Prostate gland (tissue), 2 donors: ENCODE results near the gene TEKT1. TPM values are rescaled to one million over a fixed set of nuclear protein-coding genes. Genes with fewer than 3 reads are reported as not detected.

Source experiments
- DNase-seq: peaks from one replicate; pipeline ENCODE4 v3.0.0-alpha.2; 2019; ENCODE audit warnings: low spot score
- H3K27ac ChIP-seq, 2 donors: fragments of 200-600 bp; sonication (generic); 2 replicates each; pipeline ENCODE4 v1.5.1; 2017 to 2019
- H3K27me3 ChIP-seq: fragments of 200-600 bp; sonication (generic); replicated peaks from 2 replicates; pipeline ENCODE4 v1.5.1; 2019; ENCODE audit not compliant: insufficient read depth
- H3K36me3 ChIP-seq, 2 donors: fragments of 200-600 bp; sonication (generic); 1 replicate in 1 of 2; 2 replicates in 1 of 2; pipeline versions ENCODE4 v1.5.1 to v1.8.1; 2017 to 2019
- H3K4me1 ChIP-seq: fragments of 200-600 bp; sonication (generic); replicated peaks from 2 replicates; pipeline ENCODE4 v1.5.1; 2019
- H3K4me3 ChIP-seq, 2 donors: fragments of 200-600 bp; sonication (generic); 2 replicates each; pipeline ENCODE4 v1.5.1; 2017 to 2019
- H3K9me3 ChIP-seq: fragments of 200-600 bp; sonication (generic); 2 replicates; pipeline ENCODE4 v1.5.1; 2017
- POLR2A ChIP-seq: fragments of 450-650 bp; IDR thresholded peaks from one replicate; pipeline ENCODE4 v1.6.1; 2016; ENCODE audit warnings: antibody characterized with exemption, mild to moderate bottlenecking
- POLR2AphosphoS5 ChIP-seq: sonication (generic); formaldehyde crosslinking; IDR thresholded peaks from one replicate; pipeline ENCODE4 v1.6.1; 2017; ENCODE audit warnings: antibody characterized with exemption
- WGBS: methylation state at CpG from one replicate; pipeline ENCODE4 v1.1.5; 2018; 5-methylcytosine and 5-hydroxymethylcytosine counted together
- intact Hi-C: fragments of 100-400 bp; cut with DNase I; formaldehyde crosslinking; loops from one replicate; pipeline ENCODE4 v1.14.2; 2022
- total RNA-seq, 2 donors: library from RNA; depleted of rRNA; stranded (reverse); fragments of >200 nt; gene quantifications; one replicate each; pipeline ENCODE4 v1.1.0, GENCODE V29; 2016
- TF ChIP-seq, protein P1 (sequence below), 4 experiments: fragments of 200-600 bp in 2 of 4; fragments of 450-650 bp in 2 of 4; sonication (generic) in 2 of 4; IDR thresholded peaks; 1 replicate in 3 of 4; 2 replicates in 1 of 4; pipeline ENCODE4 v1.5.1; 2016 to 2019; ENCODE audit warnings: antibody characterized with exemption in 4 of 4, mild to moderate bottlenecking in 2 of 4, moderate library complexity in 2 of 4

Gene TEKT1
- total RNA-seq, 2 donors from 2014 or later = 1.4 TPM; not detected in 1

DNA sequence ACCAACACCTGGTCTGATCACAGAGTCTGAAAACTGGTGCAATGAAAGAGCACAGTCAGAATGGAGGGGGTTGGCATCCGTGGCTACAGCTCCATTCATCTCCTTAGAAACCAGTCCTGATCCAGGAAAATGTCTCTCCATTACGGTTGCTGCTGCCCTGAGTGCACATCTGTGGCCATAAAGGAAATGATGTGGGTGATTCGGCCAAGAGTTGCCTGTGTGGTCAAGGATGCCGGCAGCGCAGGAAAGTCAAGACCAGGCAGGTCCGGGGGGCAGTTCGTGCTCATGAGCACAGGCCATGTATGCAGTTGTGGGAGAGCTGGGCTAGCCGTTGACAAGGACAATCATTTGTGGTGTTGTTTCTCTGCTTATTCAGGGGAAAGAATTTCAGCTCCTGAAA, 69.8 kb downstream of the TEKT1 start:
- intact Hi-C loops = no loop called here
- Histone ChIP-seq H3K27ac (no peak overlapping the region), H3K4me3 (no peak overlapping the region), H3K4me1 (no peaks in the 10 kb centered on the region), H3K36me3 (no peaks in the 10 kb centered on the region), H3K27me3 (no peaks in the 10 kb centered on the region), H3K9me3 (no peaks in the 10 kb centered on the region)
- TF ChIP-seq POLR2AphosphoS5 = no peak
- no peak for DNase-seq
- WGBS = 80% methylated on average over 8 of the region's 8 CpGs

- Histone ChIP-seq H3K27me3 (no peaks in the 10 kb centered on the region), H3K27ac (no peak overlapping the region), H3K4me3 (no peak overlapping the region), H3K9me3 (no peaks in the 10 kb centered on the region), H3K36me3 (no peaks in the 10 kb centered on the region), H3K4me1 (no peaks in the 10 kb centered on the region)
- WGBS = 97% methylated on average over 2 of the region's 2 CpGs
- no peak for DNase-seq
- TF ChIP-seq POLR2AphosphoS5 (no peak), POLR2A (no peak)
- TF ChIP-seq, protein P1, sequence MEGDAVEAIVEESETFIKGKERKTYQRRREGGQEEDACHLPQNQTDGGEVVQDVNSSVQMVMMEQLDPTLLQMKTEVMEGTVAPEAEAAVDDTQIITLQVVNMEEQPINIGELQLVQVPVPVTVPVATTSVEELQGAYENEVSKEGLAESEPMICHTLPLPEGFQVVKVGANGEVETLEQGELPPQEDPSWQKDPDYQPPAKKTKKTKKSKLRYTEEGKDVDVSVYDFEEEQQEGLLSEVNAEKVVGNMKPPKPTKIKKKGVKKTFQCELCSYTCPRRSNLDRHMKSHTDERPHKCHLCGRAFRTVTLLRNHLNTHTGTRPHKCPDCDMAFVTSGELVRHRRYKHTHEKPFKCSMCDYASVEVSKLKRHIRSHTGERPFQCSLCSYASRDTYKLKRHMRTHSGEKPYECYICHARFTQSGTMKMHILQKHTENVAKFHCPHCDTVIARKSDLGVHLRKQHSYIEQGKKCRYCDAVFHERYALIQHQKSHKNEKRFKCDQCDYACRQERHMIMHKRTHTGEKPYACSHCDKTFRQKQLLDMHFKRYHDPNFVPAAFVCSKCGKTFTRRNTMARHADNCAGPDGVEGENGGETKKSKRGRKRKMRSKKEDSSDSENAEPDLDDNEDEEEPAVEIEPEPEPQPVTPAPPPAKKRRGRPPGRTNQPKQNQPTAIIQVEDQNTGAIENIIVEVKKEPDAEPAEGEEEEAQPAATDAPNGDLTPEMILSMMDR (IDR thresholded peaks at IDR 0.05) = no peak
- intact Hi-C loops = no loop called here
These were observed 73.8 kb downstream of the TEKT1 start for GRCh38 chr17:6757747-6758146.

GRCh38 chr17:6756425-6757031, 75.0 kb downstream of the TEKT1 start:
- DNase-seq = no peak
- H3K9me3 ChIP-seq = no peaks in the 10 kb centered on the region
- WGBS = 66% methylated on average over 13 of the region's 13 CpGs
- H3K4me1 ChIP-seq = no peaks in the 10 kb centered on the region
- no peaks in the 10 kb centered on the region for H3K27me3 ChIP-seq
- no peaks in the 10 kb centered on the region for H3K36me3 ChIP-seq
- intact Hi-C loops = no loop called here
- TF ChIP-seq, protein P1 (IDR thresholded peaks at IDR 0.05) = no peak
- no peak for TF ChIP-seq POLR2A
- H3K27ac ChIP-seq = peak overlapping the region; percentile 71 to 76
- H3K4me3 ChIP-seq = peak overlapping the region; percentile 25 to 33

- DNase-seq = peak; percentile 25
- H3K9me3 ChIP-seq = no peaks in the 10 kb centered on the region
- TF ChIP-seq POLR2AphosphoS5 = peak; percentile 52
- TF ChIP-seq, protein P1 (IDR thresholded peaks at IDR 0.05) = no peak
- H3K36me3 ChIP-seq = no peaks in the 10 kb centered on the region
- H3K27ac ChIP-seq = peak within 1 kb of the TSS; percentile 71 to 76
- intact Hi-C loops = no loop called here
- no peaks in the 10 kb centered on the region for H3K27me3 ChIP-seq
- H3K4me3 ChIP-seq = peak within 1 kb of the TSS; percentile 25 to 33
- 14% methylated on average over 14 of the region's 14 CpGs for WGBS
- H3K4me1 ChIP-seq = no peaks in the 10 kb centered on the region
These were observed 75.8 kb downstream of the TEKT1 start, which contains the start of gene XAF1 for GRCh38 chr17:6755731-6756184. Gene XAF1 (plus strand): TSS chr17:6756046. CDS start chr17:6756079, 33 bp downstream.

GRCh38 chr17:6755281-6755680, 76.2 kb downstream of the TEKT1 start:
- Histone ChIP-seq H3K27me3 (no peaks in the 10 kb centered on the region), H3K4me3 (peak overlapping the region; percentile 25 to 33), H3K4me1 (no peaks in the 10 kb centered on the region), H3K27ac (peak overlapping the region; percentile 71 to 76), H3K36me3 (no peaks in the 10 kb centered on the region), H3K9me3 (no peaks in the 10 kb centered on the region)
- intact Hi-C loops = no loop called here
- TF ChIP-seq POLR2AphosphoS5 (no peak), POLR2A (no peak)
- TF ChIP-seq, protein P1 (IDR thresholded peaks at IDR 0.05) = no peak
- no peak for DNase-seq
- 69% methylated on average over 5 of the region's 5 CpGs for WGBS
